ENCODE data around the gene RECQL5. TPM values are rescaled to one million over a fixed set of nuclear protein-coding genes. Genes with fewer than 3 reads are reported as not detected.

RECQL5 gene
- total and polyA plus RNA-seq, 2 donors (not counting 1 experiment from before 2014, with no cell fraction given) = 8.4 to 26.3 TPM

DNA sequence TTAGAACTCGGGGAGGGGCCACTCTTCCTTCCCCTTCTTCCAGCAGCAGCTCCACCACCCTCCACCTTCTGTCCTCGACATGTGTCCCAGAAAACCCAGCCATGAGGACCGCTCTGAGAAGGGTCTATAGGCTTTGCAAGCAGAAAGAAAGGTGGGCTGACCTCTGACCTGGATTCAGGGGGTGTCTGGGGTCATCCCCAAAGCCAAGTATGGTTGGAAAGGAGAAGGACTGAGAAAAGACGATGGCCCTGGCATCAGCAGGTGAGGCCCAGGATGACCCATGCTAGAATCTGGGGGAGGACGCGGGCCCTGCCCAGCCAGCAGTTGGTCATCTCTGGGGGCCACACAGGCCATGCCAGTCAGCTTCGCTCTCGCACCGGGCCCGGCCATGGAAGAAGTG, 39.9 kb downstream of the RECQL5 start:
- Histone ChIP-seq H3K4me1 (ENCODE audit: control insufficient read depth, extremely low read depth, insufficient read depth, low read length) (no peaks in the 10 kb centered on the region), H3K9me3 (ENCODE audit: control insufficient read depth, insufficient read depth, low read depth, low read length) (no peaks in the 10 kb centered on the region), H3K9ac (ENCODE audit: insufficient read depth, low read length) (no peak overlapping the region), H3K27ac (ENCODE audit: insufficient read depth, low read length) (no peak overlapping the region), H3K4me2 (ENCODE audit: extremely low read depth, insufficient read depth, low read length) (no peak overlapping the region), H3K79me2 (ENCODE audit: control insufficient read depth, insufficient read depth, low read length) (no peaks in the 10 kb centered on the region), H3K27me3 (ENCODE audit: control insufficient read depth, insufficient read depth, low read length) (no peaks in the 10 kb centered on the region), H2AFZ (ENCODE audit: low read length) (no peak overlapping the region), H3K36me3 (ENCODE audit: control insufficient read depth, insufficient read depth, low read length) (no peaks in the 10 kb centered on the region), H3K4me3 (replicated peaks in 1 of 4; ENCODE audit: control extremely low read depth in 1 of 4, insufficient read depth in 1 of 4, low read depth in 3 of 4, low read length in 4 of 4) (no peak overlapping the region), H4K20me1 (ENCODE audit: control insufficient read depth, extremely low read depth, insufficient read depth, low read length) (no peaks in the 10 kb centered on the region)
- no peak for DNase-seq (ENCODE audit: low read depth in 2 of 2)
- TF ChIP-seq EZH2 (IDR thresholded peaks at IDR 0.05; ENCODE audit: low read length, missing control alignments) (no peak), CTCF (conservative IDR thresholded peaks at IDR 0.05 in 1 of 2, IDR thresholded peaks at IDR 0.05 in 1 of 2; ENCODE audit: low read depth in 1 of 2, low read length in 2 of 2) (no peak)

- TF ChIP-seq EZH2 (IDR thresholded peaks at IDR 0.05; ENCODE audit: low read length, missing control alignments) (no peak), CTCF (conservative IDR thresholded peaks at IDR 0.05 in 1 of 2, IDR thresholded peaks at IDR 0.05 in 1 of 2; ENCODE audit: low read depth in 1 of 2, low read length in 2 of 2) (no peak)
- Histone ChIP-seq H3K36me3 (ENCODE audit: control insufficient read depth, insufficient read depth, low read length) (no peaks in the 10 kb centered on the region), H3K9me3 (ENCODE audit: control insufficient read depth, insufficient read depth, low read depth, low read length) (no peaks in the 10 kb centered on the region)
Observed at GRCh38 chr17:75626496-75627038, 40.4 kb downstream of the RECQL5 start.

GRCh38 chr17:75625813-75626486, 41.0 kb downstream of the RECQL5 start:
- Histone ChIP-seq H3K9me3 (ENCODE audit: control insufficient read depth, insufficient read depth, low read depth, low read length) (no peaks in the 10 kb centered on the region), H3K4me3 (replicated peaks in 1 of 4; ENCODE audit: control extremely low read depth in 1 of 4, insufficient read depth in 1 of 4, low read depth in 3 of 4, low read length in 4 of 4) (no peak overlapping the region), H3K27ac (ENCODE audit: insufficient read depth, low read length) (no peak overlapping the region), H3K27me3 (ENCODE audit: control insufficient read depth, insufficient read depth, low read length) (no peaks in the 10 kb centered on the region), H3K9ac (ENCODE audit: insufficient read depth, low read length) (no peak overlapping the region), H4K20me1 (ENCODE audit: control insufficient read depth, extremely low read depth, insufficient read depth, low read length) (no peaks in the 10 kb centered on the region), H3K4me1 (ENCODE audit: control insufficient read depth, extremely low read depth, insufficient read depth, low read length) (no peaks in the 10 kb centered on the region), H3K79me2 (ENCODE audit: control insufficient read depth, insufficient read depth, low read length) (no peaks in the 10 kb centered on the region), H2AFZ (ENCODE audit: low read length) (no peak overlapping the region), H3K4me2 (ENCODE audit: extremely low read depth, insufficient read depth, low read length) (no peak overlapping the region), H3K36me3 (ENCODE audit: control insufficient read depth, insufficient read depth, low read length) (no peaks in the 10 kb centered on the region)
- DNase-seq (ENCODE audit: low read depth in 2 of 2) = peak in 1 of 2 donors; percentile 5
- TF ChIP-seq CTCF (conservative IDR thresholded peaks at IDR 0.05 in 1 of 2, IDR thresholded peaks at IDR 0.05 in 1 of 2; ENCODE audit: low read depth in 1 of 2, low read length in 2 of 2) = peak; percentile 41 to 74
- TF ChIP-seq EZH2 (IDR thresholded peaks at IDR 0.05; ENCODE audit: low read length, missing control alignments) = no peak

More at GRCh38 chr17:75626496-75627038, 40.4 kb downstream of the RECQL5 start:
- Histone ChIP-seq H4K20me1 (ENCODE audit: control insufficient read depth, extremely low read depth, insufficient read depth, low read length) (no peaks in the 10 kb centered on the region), H3K9ac (ENCODE audit: insufficient read depth, low read length) (no peak overlapping the region), H2AFZ (ENCODE audit: low read length) (no peak overlapping the region), H3K4me2 (ENCODE audit: extremely low read depth, insufficient read depth, low read length) (no peak overlapping the region), H3K79me2 (ENCODE audit: control insufficient read depth, insufficient read depth, low read length) (no peaks in the 10 kb centered on the region), H3K4me3 (replicated peaks in 1 of 4; ENCODE audit: control extremely low read depth in 1 of 4, insufficient read depth in 1 of 4, low read depth in 3 of 4, low read length in 4 of 4) (no peak overlapping the region), H3K4me1 (ENCODE audit: control insufficient read depth, extremely low read depth, insufficient read depth, low read length) (no peaks in the 10 kb centered on the region), H3K27ac (ENCODE audit: insufficient read depth, low read length) (no peak overlapping the region), H3K27me3 (ENCODE audit: control insufficient read depth, insufficient read depth, low read length) (no peaks in the 10 kb centered on the region)
- DNase-seq (ENCODE audit: low read depth in 2 of 2) = no peak

Measured in fibroblast of lung (primary cell).